Measurements from ENCODE around the gene RAD1.

RAD1 gene

DNA sequence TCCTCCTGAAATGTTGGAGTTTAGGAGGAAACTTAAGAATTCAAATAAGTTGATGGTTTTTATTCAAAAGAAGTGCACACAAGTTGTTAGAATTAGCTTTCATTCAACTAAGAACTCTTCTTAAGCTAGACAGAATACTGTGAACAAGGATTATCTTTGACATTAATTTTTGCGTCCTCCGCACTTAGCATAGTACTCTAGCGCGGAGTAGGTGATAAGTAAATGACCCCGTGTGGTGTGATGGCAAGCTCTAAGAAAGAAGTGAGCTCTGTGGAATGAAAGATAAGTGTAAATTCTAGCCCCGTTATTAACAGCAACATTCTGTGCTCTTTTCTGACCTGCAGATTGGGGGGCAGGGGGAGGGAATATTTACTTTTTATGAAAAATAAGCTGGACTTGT, 1.2 kb upstream of the RAD1 start:
- DNase-seq (ENCODE audit: low read depth in 2 of 2) = no peak

DNA sequence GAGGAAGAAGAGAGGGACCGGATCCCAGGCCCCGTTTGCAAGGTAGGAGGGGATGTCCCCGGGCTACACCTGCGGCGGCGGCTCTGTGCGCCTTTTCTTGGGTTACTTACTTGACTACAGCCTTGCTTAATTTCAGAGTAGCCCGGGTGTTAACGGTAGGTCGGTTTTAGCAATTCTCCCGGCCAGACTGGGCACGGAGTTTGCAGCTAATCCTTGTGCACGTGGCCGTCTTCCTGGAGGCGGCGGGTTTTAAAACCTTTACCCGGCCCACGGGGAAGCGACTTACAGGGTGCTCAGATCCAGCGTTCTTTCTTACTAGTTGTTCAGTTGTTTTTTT, 520 bp upstream of the RAD1 start:
- DNase-seq (ENCODE audit: low read depth in 2 of 2) = no peak

DNA sequence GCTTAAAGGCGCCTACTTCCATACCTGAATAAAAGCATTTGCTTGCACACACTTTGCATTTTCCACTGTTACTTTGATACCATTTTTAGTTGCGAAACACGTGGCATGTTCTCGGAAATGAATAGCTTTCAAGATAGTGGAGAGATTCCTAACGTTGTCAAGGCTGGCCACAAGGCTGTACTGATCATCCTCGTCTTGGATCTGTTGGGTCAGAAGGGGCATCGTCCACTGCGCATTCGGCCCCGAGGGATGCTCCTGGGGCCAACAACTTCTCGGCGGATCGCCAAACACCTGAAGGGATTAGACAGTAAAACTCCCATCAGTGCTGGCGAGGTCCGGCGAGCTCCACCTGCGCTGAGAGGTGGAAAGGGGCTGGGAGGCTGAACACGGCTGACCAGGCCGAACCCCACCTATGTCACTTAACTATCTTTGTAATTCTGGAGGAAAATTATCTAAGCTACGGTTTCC, 599 bp downstream of the RAD1 start:
- no peak for DNase-seq (ENCODE audit: low read depth in 2 of 2)

GRCh38 chr5:34913072-34913471, 2.2 kb downstream of the RAD1 start:
- DNase-seq (ENCODE audit: low read depth in 2 of 2) = no peak

- no peak for DNase-seq (ENCODE audit: low read depth in 2 of 2)
Measured at GRCh38 chr5:34905564-34905963, 9.7 kb downstream of the RAD1 start.

DNA sequence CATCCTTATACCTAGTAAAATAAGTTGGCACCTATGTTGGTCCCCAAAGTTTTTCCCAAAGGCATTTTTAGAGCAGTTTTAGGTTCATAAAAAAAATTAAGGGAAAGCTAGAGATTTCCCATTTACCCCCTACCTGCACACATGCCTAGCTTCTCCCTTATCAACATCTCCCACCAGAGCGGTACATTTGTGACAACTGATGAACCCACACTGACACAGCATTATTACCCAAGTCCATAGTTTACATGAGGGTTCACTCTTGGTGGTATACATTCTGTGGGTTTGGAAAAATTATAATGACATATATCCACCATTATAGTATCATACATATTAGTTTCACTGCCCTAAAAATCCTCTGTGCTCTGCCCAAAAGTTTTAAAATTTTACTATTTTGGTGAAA, 12.0 kb downstream of the RAD1 start:
- no peak for DNase-seq (ENCODE audit: low read depth in 2 of 2)

DNA sequence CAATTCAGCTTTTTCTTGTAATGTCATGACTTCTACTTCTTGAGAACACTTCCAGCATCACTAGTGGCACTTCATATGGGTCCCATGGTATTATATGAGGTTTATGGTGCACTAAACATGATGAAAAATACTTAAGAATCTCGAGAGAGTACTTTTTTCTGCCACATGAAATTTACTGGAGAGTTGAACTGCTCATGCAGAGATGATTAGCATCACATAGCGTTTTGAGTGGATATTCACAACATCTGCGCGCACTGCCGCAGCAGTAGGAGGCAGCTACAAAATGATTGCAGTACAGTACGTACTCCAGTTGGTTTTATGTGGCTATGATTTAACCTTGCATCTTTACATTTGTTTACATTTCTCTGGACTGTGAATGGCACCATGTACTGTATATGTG, 14.7 kb downstream of the RAD1 start:
- DNase-seq (ENCODE audit: low read depth in 2 of 2) = no peak

DNA sequence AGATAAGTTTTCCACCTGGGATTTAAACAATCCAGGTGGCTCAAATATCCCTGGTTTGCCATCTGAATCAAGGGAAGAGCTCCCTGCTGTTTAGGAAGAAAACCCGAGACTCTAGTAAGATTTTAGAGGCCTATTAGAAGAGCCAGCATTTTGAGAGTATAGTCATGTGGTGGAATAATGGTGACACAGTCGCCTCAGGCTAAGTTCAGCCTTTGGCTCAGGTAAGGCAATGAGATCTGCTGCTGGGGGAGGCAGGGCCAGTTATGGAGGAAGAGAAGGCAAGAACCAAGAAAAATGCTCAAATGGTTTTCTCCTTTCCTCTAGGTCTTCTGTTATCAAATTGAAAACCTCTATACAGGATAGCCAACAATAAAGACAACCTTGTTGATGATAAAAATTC, 16.2 kb downstream of the RAD1 start:
- DNase-seq (ENCODE audit: low read depth in 2 of 2) = no peak

- peak in 1 of 2 donors; percentile 13 for DNase-seq (ENCODE audit: low read depth in 2 of 2)
Measured at GRCh38 chr5:34898258-34898895, 16.9 kb downstream of the RAD1 start.

GRCh38 chr5:34897646-34898045, 17.7 kb downstream of the RAD1 start:
- no peak for DNase-seq (ENCODE audit: low read depth in 2 of 2)

DNA sequence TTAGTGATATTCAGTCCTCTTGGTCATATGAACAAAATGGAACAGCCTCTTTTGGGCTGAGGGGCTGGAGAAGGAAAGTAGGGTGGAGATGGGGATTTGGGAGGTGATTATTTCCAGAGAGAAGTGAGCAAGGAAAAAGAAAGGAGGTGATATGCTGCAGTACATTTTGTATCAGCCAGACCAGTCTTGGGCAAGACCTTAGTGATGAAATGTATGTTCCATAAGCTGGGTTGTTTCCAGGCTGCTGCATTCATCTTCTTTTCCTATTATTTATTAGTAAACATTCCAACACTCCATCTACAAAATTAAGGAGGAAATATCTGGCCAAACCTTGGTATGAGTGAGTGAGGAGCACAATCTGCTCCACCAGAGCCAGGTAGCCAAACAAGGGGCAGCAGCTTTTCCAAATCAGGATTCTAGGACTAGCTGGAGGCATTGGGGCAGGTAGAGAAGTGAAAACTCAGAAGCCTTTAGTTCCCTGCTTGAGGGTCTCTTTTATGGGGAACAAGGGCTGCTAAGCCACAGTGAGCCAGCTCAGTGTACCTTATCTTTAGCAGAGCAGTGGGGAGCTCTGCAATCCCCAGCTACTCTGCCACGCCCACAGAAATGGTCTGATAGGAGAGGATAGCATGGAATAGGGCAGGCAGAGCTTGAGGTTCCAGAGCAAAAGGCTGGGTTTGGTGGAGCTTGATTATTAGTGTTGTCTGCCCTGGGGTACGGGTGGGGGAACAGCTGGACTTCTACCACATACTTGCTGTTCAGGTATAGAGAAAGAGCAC, 19.5 kb downstream of the RAD1 start:
- no peak for DNase-seq (ENCODE audit: low read depth in 2 of 2)

GRCh38 chr5:34894716-34895115, 20.6 kb downstream of the RAD1 start:
- DNase-seq (ENCODE audit: low read depth in 2 of 2) = no peak

GRCh38 chr5:34892414-34892813, 22.9 kb downstream of the RAD1 start:
- no peak for DNase-seq (ENCODE audit: low read depth in 2 of 2)

DNA sequence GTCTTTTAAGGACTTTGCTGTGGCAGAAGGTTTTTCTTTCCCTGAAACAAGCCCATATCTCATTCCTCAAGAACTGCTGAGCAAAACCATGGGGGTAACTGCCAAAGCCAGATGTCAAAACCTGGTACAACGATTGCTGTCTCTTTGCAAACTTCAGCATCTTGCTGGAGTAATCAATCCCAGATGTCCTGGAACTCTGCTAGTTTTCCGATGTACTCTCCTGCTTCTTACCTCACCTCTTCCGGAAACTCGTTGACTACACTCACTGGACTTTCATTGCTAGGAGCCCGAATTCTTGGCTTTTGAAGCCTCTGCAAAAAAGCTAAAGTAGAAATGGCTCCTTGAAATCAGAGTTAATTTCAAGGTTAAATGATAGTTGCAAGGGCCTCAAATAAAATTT, 23.3 kb downstream of the RAD1 start:
- DNase-seq (ENCODE audit: low read depth in 2 of 2) = no peak

DNA sequence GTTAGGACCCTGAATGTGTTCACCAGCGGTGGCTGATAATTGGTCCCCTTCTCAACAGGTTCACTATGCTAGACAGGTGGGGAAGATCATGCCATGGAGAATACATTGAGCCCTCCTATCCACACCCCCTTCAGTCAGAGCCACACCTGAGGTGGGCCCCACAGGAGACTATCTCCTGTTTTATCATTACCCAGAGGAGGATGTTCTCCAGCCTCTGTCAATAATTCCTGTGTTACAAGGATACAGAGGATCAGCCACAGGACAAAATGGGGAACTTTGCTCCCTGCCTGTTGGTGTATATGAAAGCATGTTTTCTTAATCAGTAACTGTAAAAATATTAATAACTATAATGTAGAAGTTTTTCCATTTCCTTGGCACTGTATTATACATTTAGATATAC, 25.9 kb downstream of the RAD1 start:
- DNase-seq (ENCODE audit: low read depth in 2 of 2) = no peak

GRCh38 chr5:34886392-34887119, 28.7 kb downstream of the RAD1 start:
- no peak for DNase-seq (ENCODE audit: low read depth in 2 of 2)

DNA sequence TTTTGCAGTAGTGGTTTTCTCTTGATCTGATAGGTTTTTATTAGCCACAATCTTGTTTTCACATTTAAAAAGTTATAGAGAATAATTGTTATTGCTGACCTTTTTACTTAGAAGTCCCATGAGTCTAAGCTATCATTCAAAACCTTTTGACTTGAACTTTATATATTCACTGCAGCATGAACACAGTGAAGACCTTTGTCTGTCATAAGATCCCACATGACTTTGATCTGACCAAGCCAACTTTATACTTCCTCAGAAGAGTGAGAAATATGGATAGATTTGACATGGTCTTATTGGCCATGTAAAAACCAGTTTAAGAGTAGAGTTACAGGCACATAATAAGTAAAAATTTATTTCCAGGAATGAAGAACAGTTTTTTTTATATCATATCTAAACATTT, 34.1 kb downstream of the RAD1 start:
- no peak for DNase-seq (ENCODE audit: low read depth in 2 of 2)

- no peak for DNase-seq (ENCODE audit: low read depth in 2 of 2)
Measured at GRCh38 chr5:34876275-34876674, 39.0 kb downstream of the RAD1 start.

DNA sequence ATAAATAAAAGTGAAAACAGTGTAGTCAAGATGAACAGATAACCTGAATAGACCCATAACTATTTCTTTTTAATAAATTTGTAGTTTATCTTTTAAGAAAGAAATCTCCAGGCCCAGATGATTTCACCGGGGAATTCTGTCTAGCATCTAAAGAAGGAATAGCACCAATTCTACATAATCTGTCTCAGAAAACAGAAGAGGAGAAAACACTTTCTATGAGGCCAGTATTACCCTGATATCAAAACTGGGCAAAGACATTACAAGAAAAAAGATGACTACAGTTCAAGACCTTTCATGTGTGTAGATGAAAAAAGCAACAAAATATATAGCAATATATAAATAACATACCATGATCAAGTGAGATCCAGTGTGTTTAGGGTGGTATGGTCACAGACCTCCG, 44.9 kb downstream of the RAD1 start:
- no peak for DNase-seq (ENCODE audit: low read depth in 2 of 2)

DNA sequence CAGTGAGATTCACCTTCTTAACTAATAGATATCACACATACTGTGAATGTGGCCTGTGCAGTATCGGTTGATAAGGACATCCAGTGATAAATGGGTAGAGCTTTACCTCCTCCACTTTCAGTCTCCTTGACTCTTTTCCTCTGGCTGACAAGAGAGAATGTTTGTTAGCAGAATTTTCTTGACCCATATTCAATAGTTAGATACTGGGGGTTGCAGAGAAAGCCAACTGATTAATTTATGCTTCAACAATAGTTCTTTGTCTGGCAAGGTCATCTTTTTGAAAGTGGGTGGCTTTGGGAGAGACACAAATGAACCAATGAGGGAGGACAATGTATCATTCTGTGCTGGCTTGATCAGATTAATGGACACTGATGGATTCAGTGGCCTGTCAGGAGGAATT, 46.0 kb downstream of the RAD1 start:
- no peak for DNase-seq (ENCODE audit: low read depth in 2 of 2)

- no peak for DNase-seq (ENCODE audit: low read depth in 2 of 2)
Measured at GRCh38 chr5:34868791-34869190, 46.5 kb downstream of the RAD1 start.

DNA sequence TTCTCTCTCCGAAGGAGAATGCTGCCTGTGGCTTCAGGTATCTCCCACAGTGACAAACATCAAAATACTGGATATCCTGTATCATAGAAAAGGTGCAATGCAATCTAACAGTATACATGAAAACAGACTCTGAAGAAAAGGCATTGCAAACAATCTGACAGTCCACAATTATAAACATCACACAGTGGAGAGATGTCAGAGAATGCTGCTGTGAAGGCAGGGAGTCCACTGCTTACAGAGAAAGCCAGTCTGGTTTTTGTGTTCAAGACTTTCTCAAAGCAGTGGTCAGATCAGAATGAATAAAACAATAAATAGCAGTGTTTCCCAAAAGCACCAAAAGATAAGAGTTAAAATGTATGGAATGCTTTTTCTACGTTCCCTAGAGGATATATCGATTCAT, 47.6 kb downstream of the RAD1 start:
- no peak for DNase-seq (ENCODE audit: low read depth in 2 of 2)

GRCh38 chr5:34866989-34867471, 48.3 kb downstream of the RAD1 start:
- no peak for DNase-seq (ENCODE audit: low read depth in 2 of 2)

All from stimulated activated CD8-positive, alpha-beta memory T cell treated with anti-CD3 and anti-CD28 coated beads, Interleukin-15, amount 100 ng/mL, for 4 hours (primary cell).